ENCODE data around the gene FAM124A. TPM values are rescaled to one million over a fixed set of nuclear protein-coding genes. Genes with fewer than 3 reads are reported as not detected.

Gene FAM124A
- total RNA-seq, 1 experiment from 2014 or later, result not detected

- Histone ChIP-seq H3K27ac (no peak overlapping the region), H3F3A (ENCODE audit: insufficient read depth, low read depth) (no peaks in the 10 kb centered on the region), H2AFZ (no peak overlapping the region), H3K79me2 (ENCODE audit: low read depth) (no peaks in the 10 kb centered on the region), H3K9me2 (ENCODE audit: insufficient read depth) (no peaks in the 10 kb centered on the region), H3K4me2 (no peak overlapping the region), H3K27me3 (ENCODE audit: insufficient read depth, low read depth) (peaks cover 54% of the 10 kb centered on the region), H3K4me1 (replicated peaks; ENCODE audit: insufficient read depth) (no peaks in the 10 kb centered on the region), H3K36me3 (ENCODE audit: low read depth) (no peaks in the 10 kb centered on the region), H3K4me3 (no peak overlapping the region), H3K9me3 (ENCODE audit: insufficient read depth, low read depth) (no peaks in the 10 kb centered on the region), H4K20me1 (ENCODE audit: insufficient read depth) (no peaks in the 10 kb centered on the region)
- BruUV-seq (replicated peaks), result no TSS peak
- ChIA-PET POLR2A (ENCODE audit: unreplicated experiment) (no interaction called here), CTCF (no interaction called here)
- intact Hi-C loops (cut with micrococcal nuclease; ENCODE audit: unreplicated experiment), result no loop called here
- DNase-seq, result no peak
- TF ChIP-seq EZH2 (IDR thresholded peaks at IDR 0.05; ENCODE audit: low read depth) (no peak), CTCF (conservative IDR thresholded peaks at IDR 0.05) (no peak)
Measured at GRCh38 chr13:51269039-51269438, 46.8 kb downstream of the FAM124A start.

GRCh38 chr13:51270623-51271415 lies 48.6 kb downstream of the FAM124A start:
- POLR2A ChIA-PET (ENCODE audit: unreplicated experiment), result interaction anchor here (0.7 kb wide), 2 partner anchors 182 to 627 kb away, joined by 3 to 5 read pairs; no protein-coding TSS in a partner anchor

GRCh38 chr13:51271528-51272085 lies 49.4 kb downstream of the FAM124A start:
- intact Hi-C loops (cut with micrococcal nuclease; ENCODE audit: unreplicated experiment), result no loop called here
- Histone ChIP-seq H3K27ac (no peak overlapping the region), H3K27me3 (ENCODE audit: insufficient read depth, low read depth) (peaks cover 62% of the 10 kb centered on the region), H3F3A (ENCODE audit: insufficient read depth, low read depth) (no peaks in the 10 kb centered on the region), H3K4me2 (no peak overlapping the region), H3K79me2 (ENCODE audit: low read depth) (no peaks in the 10 kb centered on the region), H3K36me3 (ENCODE audit: low read depth) (no peaks in the 10 kb centered on the region), H3K4me3 (no peak overlapping the region), H3K4me1 (replicated peaks; ENCODE audit: insufficient read depth) (no peaks in the 10 kb centered on the region), H3K9me2 (ENCODE audit: insufficient read depth) (no peaks in the 10 kb centered on the region), H4K20me1 (ENCODE audit: insufficient read depth) (no peaks in the 10 kb centered on the region), H2AFZ (no peak overlapping the region), H3K9me3 (ENCODE audit: insufficient read depth, low read depth) (no peaks in the 10 kb centered on the region)
- TF ChIP-seq EZH2 (IDR thresholded peaks at IDR 0.05; ENCODE audit: low read depth) (no peak), CTCF (conservative IDR thresholded peaks at IDR 0.05) (no peak)
- POLR2A ChIA-PET (ENCODE audit: unreplicated experiment), result interaction anchor here (0.7 kb wide), 1 partner anchor 626 kb away, joined by 3 read pairs; no protein-coding TSS in a partner anchor
- BruUV-seq (replicated peaks), result no TSS peak
- no peak for DNase-seq
- CTCF ChIA-PET, result no interaction called here

More at GRCh38 chr13:51270623-51271415, 48.6 kb downstream of the FAM124A start:
- CTCF ChIA-PET, result no interaction called here
- H3K4me1 ChIP-seq (replicated peaks; ENCODE audit: insufficient read depth), result no peaks in the 10 kb centered on the region
- no peaks in the 10 kb centered on the region for H3K9me3 ChIP-seq (ENCODE audit: insufficient read depth, low read depth)
- H3K27me3 ChIP-seq (ENCODE audit: insufficient read depth, low read depth), result peaks cover 57% of the 10 kb centered on the region
- H3K36me3 ChIP-seq (ENCODE audit: low read depth), result no peaks in the 10 kb centered on the region
- no peak overlapping the region for H3K4me2 ChIP-seq
- no peaks in the 10 kb centered on the region for H3F3A ChIP-seq (ENCODE audit: insufficient read depth, low read depth)
- H4K20me1 ChIP-seq (ENCODE audit: insufficient read depth), result no peaks in the 10 kb centered on the region
- H3K9me2 ChIP-seq (ENCODE audit: insufficient read depth), result no peaks in the 10 kb centered on the region
- intact Hi-C loops (cut with micrococcal nuclease; ENCODE audit: unreplicated experiment), result no loop called here
- no peak overlapping the region for H2AFZ ChIP-seq
- no peak overlapping the region for H3K27ac ChIP-seq
- BruUV-seq (replicated peaks), result no TSS peak
- TF ChIP-seq EZH2 (IDR thresholded peaks at IDR 0.05; ENCODE audit: low read depth) (no peak), CTCF (conservative IDR thresholded peaks at IDR 0.05) (no peak)
- no peak for DNase-seq
- no peaks in the 10 kb centered on the region for H3K79me2 ChIP-seq (ENCODE audit: low read depth)
- no peak overlapping the region for H3K4me3 ChIP-seq

Measured in PC-9 (cell line).